ENCODE results near the gene RPL38. TPM values are rescaled to one million over a fixed set of nuclear protein-coding genes. Genes with fewer than 3 reads are reported as not detected.

Gene RPL38
- total RNA-seq, 5 donors from 2014 or later (not counting 1 experiment from before 2014, with no cell fraction given), result 1,569 to 1,786 (median 1,717) TPM

- Mint-ChIP-seq H3K36me3 (peaks cover 9% of the 10 kb centered on the region), H3K9me3 (no peaks in the 10 kb centered on the region), H3K4me3 (no peak overlapping the region), H3K27me3 (no peaks in the 10 kb centered on the region), H3K27ac (no peak overlapping the region), H3K4me1 (peaks cover 0 to 2% (median 0%) of the 10 kb centered on the region in 3 donors)
- no peak overlapping the region for H3K27ac ChIP-seq (ENCODE audit: low read length)
- DNase-seq (no peak), ATAC-seq (replicated peaks in 1 of 4) (no peak)
- POLR2A ChIA-PET, result no interaction called here
- CTCF ChIA-PET, result no interaction called here
- no peaks in the 10 kb centered on the region for H3K9me3 ChIP-seq
- peaks cover 0 to 11% of the 10 kb centered on the region in 2 donors for H3K36me3 ChIP-seq (ENCODE audit: control insufficient read depth in 2 of 2, extremely low read depth in 1 of 2, insufficient read depth in 1 of 2, low read length in 1 of 2)
- 85% methylated on average over 10 of the region's 13 CpGs for WGBS (ENCODE audit: insufficient coverage)
- H3K4me1 ChIP-seq (ENCODE audit: control insufficient read depth in 1 of 2, extremely low read depth in 1 of 2, insufficient read depth in 2 of 2, low read length in 2 of 2), result no peaks in the 10 kb centered on the region
- H3K4me3 ChIP-seq (ENCODE audit: control insufficient read depth in 1 of 2, extremely low read depth in 1 of 2, low read length in 1 of 2), result no peak overlapping the region
- no peaks in the 10 kb centered on the region for H3K27me3 ChIP-seq (replicated peaks in 1 of 2; ENCODE audit: control insufficient read depth in 2 of 2, extremely low read depth in 1 of 2, insufficient read depth in 2 of 2, low read length in 1 of 2)
Measured at GRCh38 chr17:74253036-74253435, 49.6 kb downstream of the RPL38 start.

GRCh38 chr17:74257311-74257710 lies 53.8 kb downstream of the RPL38 start:
- Mint-ChIP-seq H3K36me3 (peaks cover 12% of the 10 kb centered on the region), H3K4me1 (no peaks in the 10 kb centered on the region), H3K9me3 (no peaks in the 10 kb centered on the region), H3K27ac (no peak overlapping the region), H3K27me3 (no peaks in the 10 kb centered on the region), H3K4me3 (no peak overlapping the region)
- Histone ChIP-seq H3K9me3 (no peaks in the 10 kb centered on the region), H3K4me1 (ENCODE audit: control insufficient read depth in 1 of 2, extremely low read depth in 1 of 2, insufficient read depth in 2 of 2, low read length in 2 of 2) (no peaks in the 10 kb centered on the region), H3K36me3 (ENCODE audit: control insufficient read depth in 2 of 2, extremely low read depth in 1 of 2, insufficient read depth in 1 of 2, low read length in 1 of 2) (peaks cover 0 to 13% of the 10 kb centered on the region in 2 donors), H3K27ac (ENCODE audit: low read length) (no peak overlapping the region), H3K4me3 (ENCODE audit: control insufficient read depth in 1 of 2, extremely low read depth in 1 of 2, low read length in 1 of 2) (no peak overlapping the region), H3K27me3 (replicated peaks in 1 of 2; ENCODE audit: control insufficient read depth in 2 of 2, extremely low read depth in 1 of 2, insufficient read depth in 2 of 2, low read length in 1 of 2) (no peaks in the 10 kb centered on the region)
- POLR2A ChIA-PET, result no interaction called here
- 94% methylated on average over 6 of the region's 10 CpGs for WGBS (ENCODE audit: insufficient coverage)
- ATAC-seq (replicated peaks in 1 of 4) (no peak), DNase-seq (no peak)
- CTCF ChIA-PET, result no interaction called here

- no peak for DNase-seq
- H3K27ac ChIP-seq (ENCODE audit: low read length), result no peak overlapping the region
- no peak overlapping the region for H3K4me3 ChIP-seq (ENCODE audit: control insufficient read depth in 1 of 2, extremely low read depth in 1 of 2, low read length in 1 of 2)
- H3K4me1 Mint-ChIP-seq, result no peaks in the 10 kb centered on the region
- H3K36me3 ChIP-seq (ENCODE audit: control insufficient read depth in 2 of 2, extremely low read depth in 1 of 2, insufficient read depth in 1 of 2, low read length in 1 of 2), result peaks cover 0 to 8% of the 10 kb centered on the region in 2 donors
- H3K4me1 ChIP-seq (ENCODE audit: control insufficient read depth in 1 of 2, extremely low read depth in 1 of 2, insufficient read depth in 2 of 2, low read length in 2 of 2), result no peaks in the 10 kb centered on the region
- H3K4me3 Mint-ChIP-seq, result no peak overlapping the region
- H3K36me3 Mint-ChIP-seq, result peaks cover 3% of the 10 kb centered on the region
- 80% methylated on average over 15 of the region's 21 CpGs for WGBS (ENCODE audit: insufficient coverage)
- ATAC-seq (replicated peaks in 1 of 4), result no peak
- H3K9me3 Mint-ChIP-seq, result no peaks in the 10 kb centered on the region
- H3K9me3 ChIP-seq, result no peaks in the 10 kb centered on the region
- H3K27ac Mint-ChIP-seq, result no peak overlapping the region
- no peaks in the 10 kb centered on the region for H3K27me3 Mint-ChIP-seq
- H3K27me3 ChIP-seq (replicated peaks in 1 of 2; ENCODE audit: control insufficient read depth in 2 of 2, extremely low read depth in 1 of 2, insufficient read depth in 2 of 2, low read length in 1 of 2), result no peaks in the 10 kb centered on the region
- POLR2A ChIA-PET, result no interaction called here
- CTCF ChIA-PET, result no interaction called here
Measured at GRCh38 chr17:74259667-74260524, 56.4 kb downstream of the RPL38 start.

Other genes starting within 250 kb of the RPL38 start
- 10 to 100 TPM; 10.0 to 21.7 (median 16.0) TPM for gene TTYH2, start 9.9 kb downstream of the RPL38 start, total RNA-seq
- 1 to 10 TPM in 4 of 5 donors, under 1 TPM in 1; 0.80 to 5.3 (median 1.7) TPM for gene DNAI2, start 70.6 kb downstream of the RPL38 start, total RNA-seq
- gene KIF19, start 122.5 kb downstream of the RPL38 start, total RNA-seq, result 1 to 10 TPM in 1 of 5 donors, under 1 TPM in 4; 0.20 to 2.0 (median 0.53) TPM
- under 1 TPM in 1 of 5 donors, not detected in 4; 0.26 TPM for gene BTBD17, start 158.2 kb downstream of the RPL38 start, total RNA-seq
- gene GPR142, start 163.8 kb downstream of the RPL38 start, total RNA-seq, result not detected
- gene GPRC5C, start 228.4 kb downstream of the RPL38 start, total RNA-seq, result 1 to 10 TPM in 1 of 5 donors, under 1 TPM in 2, not detected in 2; 0.46 to 1.5 (median 0.55) TPM

Data from T-cell (primary cell).